B cell (primary cell): ENCODE results near the gene DENND6A. TPM values are rescaled to one million over a fixed set of nuclear protein-coding genes. Genes with fewer than 3 reads are reported as not detected.
"Not testable (repeated sequence)": the region's sequence is repeated elsewhere in the genome, so short reads cannot be mapped to it uniquely, and the experiment has no call there.

Experiments
- ATAC-seq: fragments of 200-7000 bp; cut with Tn5 transposase; one replicate; pipeline ENCODE4 v1.10.0; 2021; ENCODE audit warnings: low read depth, mild to moderate bottlenecking, moderate number of reproducible peaks, moderate library complexity
- CTCF ChIA-PET: fragments of 350-600 bp; sonication (Branson Sonifier 250); formaldehyde crosslinking; loops from one replicate; lab custom pipeline; 2021; ENCODE audit warnings: antibody characterized with exemption, inconsistent platforms; lab: Charles Lee
- POLR2A ChIA-PET: fragments of 350-600 bp; sonication (Branson Sonifier 250); formaldehyde crosslinking; loops from one replicate; lab custom pipeline; 2021; ENCODE audit warnings: antibody characterized with exemption; lab: Charles Lee
- DNase-seq: peaks from one replicate; pipeline ENCODE4 v3.0.0; 2013
- H2AFZ ChIP-seq: 2 replicates; pipeline ENCODE4 v1.6.1; 2012; ENCODE audit warnings: mild to moderate bottlenecking, low read depth, low read length; ENCODE audit not compliant: insufficient read depth, poor library complexity, severe bottlenecking
- H3K27ac ChIP-seq, 2 donors: 1 replicate in 1 of 2; 2 replicates in 1 of 2; pipeline ENCODE4 v1.5.1; 2012 to 2013; ENCODE audit warnings: low read length in 2 of 2, mild to moderate bottlenecking in 2 of 2, moderate library complexity in 1 of 2
- H3K27me3 ChIP-seq, 4 experiments: fragments of 200-600 bp in 1 of 4; sonication (generic) in 1 of 4; replicated peaks in 1 of 4; 1 replicate in 2 of 4; 2 replicates in 2 of 4; pipeline versions ENCODE4 v1.6.1 to v1.7.0; 2013 to 2016; ENCODE audit warnings: low read length in 3 of 4, mild to moderate bottlenecking in 2 of 4, mixed read lengths in 1 of 4, moderate library complexity in 1 of 4; ENCODE audit not compliant: insufficient read depth in 4 of 4, control insufficient read depth in 3 of 4; ENCODE audit errors: control extremely low read depth in 1 of 4
- H3K36me3 ChIP-seq, 2 experiments: replicated peaks in 1 of 2; 1 replicate in 1 of 2; 2 replicates in 1 of 2; pipeline versions ENCODE4 v1.6.1 to v1.7.1; 2013; ENCODE audit warnings: low read length in 1 of 2; ENCODE audit not compliant: insufficient read depth in 2 of 2, control insufficient read depth in 1 of 2; ENCODE audit errors: control extremely low read depth in 1 of 2, extremely low read depth in 1 of 2
- H3K4me1 ChIP-seq, 2 donors: fragments of 200-600 bp in 1 of 2; sonication (generic) in 1 of 2; 1 replicate in 1 of 2; 2 replicates in 1 of 2; pipeline versions ENCODE4 v1.5.1 to v1.6.1; 2013 to 2017; ENCODE audit warnings: low read length in 2 of 2; ENCODE audit not compliant: control insufficient read depth in 2 of 2, insufficient read depth in 2 of 2
- H3K4me2 ChIP-seq: replicated peaks from 2 replicates; pipeline ENCODE3; 2012; ENCODE audit warnings: mild to moderate bottlenecking, low read depth, low read length; ENCODE audit not compliant: poor library complexity, severe bottlenecking
- H3K4me3 ChIP-seq, 5 experiments: fragments of 200-600 bp in 1 of 5; sonication (generic) in 1 of 5; 1 replicate in 3 of 5; 2 replicates in 2 of 5; pipeline versions ENCODE4 v1.5.1 to v1.7.0; 2011 to 2016; ENCODE audit warnings: low read length in 4 of 5, mild to moderate bottlenecking in 4 of 5, low read depth in 2 of 5, control low read depth in 1 of 5, moderate library complexity in 1 of 5; ENCODE audit not compliant: insufficient read depth in 1 of 5; ENCODE audit errors: control extremely low read depth in 1 of 5, extremely low read depth in 1 of 5
- H3K79me2 ChIP-seq: fragments of 200-600 bp; sonication (generic); one replicate; pipeline ENCODE4 v1.6.0; 2016; ENCODE audit warnings: low read length; ENCODE audit not compliant: control insufficient read depth, insufficient read depth
- H3K9ac ChIP-seq: fragments of 200-600 bp; sonication (generic); 2 replicates; pipeline ENCODE4 v1.6.1; 2017; ENCODE audit warnings: mild to moderate bottlenecking, low read length, moderate library complexity
- H3K9me3 ChIP-seq, 3 donors: one replicate each; pipeline versions ENCODE4 v1.6.1 to v1.7.1; 2013; ENCODE audit warnings: low read length in 2 of 3; ENCODE audit not compliant: control insufficient read depth in 2 of 3, insufficient read depth in 1 of 3; ENCODE audit errors: control extremely low read depth in 1 of 3
- H4K20me1 ChIP-seq: 2 replicates; pipeline ENCODE4 v1.6.0; 2012; ENCODE audit warnings: mild to moderate bottlenecking, low read length; ENCODE audit not compliant: insufficient read depth, control insufficient read depth, poor library complexity, severe bottlenecking
- H3K27ac Mint-ChIP-seq: one replicate; pipeline ENCODE4 v1.8.0; 2021; ENCODE audit warnings: mixed read lengths
- H3K27me3 Mint-ChIP-seq: one replicate; pipeline ENCODE4 v1.8.0; 2021; ENCODE audit warnings: mixed read lengths
- H3K4me1 Mint-ChIP-seq: one replicate; pipeline ENCODE4 v1.8.0; 2021; ENCODE audit warnings: mixed read lengths
- H3K4me3 Mint-ChIP-seq: one replicate; pipeline ENCODE4 v1.8.0; 2021; ENCODE audit warnings: mixed read lengths
- H3K9me3 Mint-ChIP-seq: one replicate; pipeline ENCODE4 v1.8.0; 2022; ENCODE audit warnings: mixed read lengths; ENCODE audit not compliant: insufficient read depth
- EZH2 ChIP-seq: IDR thresholded peaks from 2 replicates; pipeline ENCODE4 v1.6.1; 2012; ENCODE audit warnings: borderline replicate concordance, low read depth, mild to moderate bottlenecking, moderate library complexity, low read length; ENCODE audit not compliant: insufficient read depth, poor library complexity, severe bottlenecking
- WGBS: methylation state at CpG from one replicate; pipeline ENCODE4 v1.1.5; 2013; ENCODE audit warnings: missing lambda C conversion rate; ENCODE audit not compliant: insufficient coverage; 5-methylcytosine and 5-hydroxymethylcytosine counted together
- intact Hi-C: fragments of 100-400 bp; cut with micrococcal nuclease; formaldehyde crosslinking; loops from one replicate; pipeline ENCODE4 v1.10.0; 2022
- polyA plus RNA-seq: library from polyadenylated mRNA; depleted of rRNA; stranded (reverse); fragments of >200 nt; gene quantifications from 2 replicates; pipeline ENCODE4 v1.2.3, GENCODE V29; 2012
- total RNA-seq, 2 donors: library from RNA; stranded (reverse); fragments of 120-200 nt in 1 of 2; gene quantifications; 1 replicate in 1 of 2; 2 replicates in 1 of 2; pipeline versions ENCODE4 v1.2.3 to v1.2.4, GENCODE V29; 2013 to 2022
- TF ChIP-seq, protein P1 (sequence below): fragments of 200-600 bp; IDR thresholded peaks from one replicate; pipeline ENCODE4 v1.8.0; 2022; ENCODE audit warnings: antibody characterized with exemption, mild to moderate bottlenecking

The DENND6A gene
- total and polyA plus RNA-seq, 2 donors (not counting 1 experiment from before 2014, with no cell fraction given) = 10.0 to 31.5 TPM

DNA sequence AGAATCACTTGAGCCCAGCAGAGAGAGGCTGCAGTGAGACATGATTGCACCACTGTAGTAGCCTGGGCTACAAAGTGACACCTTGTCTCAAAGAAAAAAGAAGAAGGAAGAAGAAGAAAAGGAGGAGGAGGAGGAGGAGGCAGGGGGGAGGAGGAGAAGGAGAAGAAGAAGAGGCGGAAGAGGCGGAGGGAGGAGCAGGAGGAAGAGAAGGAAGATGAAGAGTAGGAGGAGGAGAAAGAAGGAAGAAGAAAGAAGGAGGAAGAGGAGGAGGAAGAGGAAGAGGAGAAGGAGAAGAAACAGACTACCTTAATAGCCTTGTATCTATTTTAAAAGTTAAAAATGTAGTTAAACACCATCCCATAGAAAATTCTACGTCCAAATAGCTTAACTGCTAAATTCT lies 76.6 kb downstream of the DENND6A start:
- Histone ChIP-seq H3K27ac (no peak overlapping the region), H3K9ac (no peak overlapping the region), H3K27me3 (no peaks in the 10 kb centered on the region), H3K36me3 (no peaks in the 10 kb centered on the region), H3K9me3 (peaks cover 0 to 5% (median 0%) of the 10 kb centered on the region in 3 donors), H4K20me1 (no peaks in the 10 kb centered on the region), H3K79me2 (no peaks in the 10 kb centered on the region), H2AFZ (no peak overlapping the region), H3K4me1 (no peaks in the 10 kb centered on the region), H3K4me2 (no peak overlapping the region), H3K4me3 (no peak overlapping the region)
- ChIA-PET CTCF (no interaction called here), POLR2A (no interaction called here)
- intact Hi-C loops = no loop called here
- Mint-ChIP-seq H3K4me3 (no peak overlapping the region), H3K9me3 (no peaks in the 10 kb centered on the region), H3K27ac (no peak overlapping the region), H3K27me3 (no peaks in the 10 kb centered on the region), H3K4me1 (no peaks in the 10 kb centered on the region)
- WGBS = 50% methylated on average over 2 of the region's 3 CpGs
- TF ChIP-seq, protein P1, sequence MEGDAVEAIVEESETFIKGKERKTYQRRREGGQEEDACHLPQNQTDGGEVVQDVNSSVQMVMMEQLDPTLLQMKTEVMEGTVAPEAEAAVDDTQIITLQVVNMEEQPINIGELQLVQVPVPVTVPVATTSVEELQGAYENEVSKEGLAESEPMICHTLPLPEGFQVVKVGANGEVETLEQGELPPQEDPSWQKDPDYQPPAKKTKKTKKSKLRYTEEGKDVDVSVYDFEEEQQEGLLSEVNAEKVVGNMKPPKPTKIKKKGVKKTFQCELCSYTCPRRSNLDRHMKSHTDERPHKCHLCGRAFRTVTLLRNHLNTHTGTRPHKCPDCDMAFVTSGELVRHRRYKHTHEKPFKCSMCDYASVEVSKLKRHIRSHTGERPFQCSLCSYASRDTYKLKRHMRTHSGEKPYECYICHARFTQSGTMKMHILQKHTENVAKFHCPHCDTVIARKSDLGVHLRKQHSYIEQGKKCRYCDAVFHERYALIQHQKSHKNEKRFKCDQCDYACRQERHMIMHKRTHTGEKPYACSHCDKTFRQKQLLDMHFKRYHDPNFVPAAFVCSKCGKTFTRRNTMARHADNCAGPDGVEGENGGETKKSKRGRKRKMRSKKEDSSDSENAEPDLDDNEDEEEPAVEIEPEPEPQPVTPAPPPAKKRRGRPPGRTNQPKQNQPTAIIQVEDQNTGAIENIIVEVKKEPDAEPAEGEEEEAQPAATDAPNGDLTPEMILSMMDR = no peak
- TF ChIP-seq EZH2 = no peak
- ATAC-seq = no peak
- DNase-seq = no peak

DNA sequence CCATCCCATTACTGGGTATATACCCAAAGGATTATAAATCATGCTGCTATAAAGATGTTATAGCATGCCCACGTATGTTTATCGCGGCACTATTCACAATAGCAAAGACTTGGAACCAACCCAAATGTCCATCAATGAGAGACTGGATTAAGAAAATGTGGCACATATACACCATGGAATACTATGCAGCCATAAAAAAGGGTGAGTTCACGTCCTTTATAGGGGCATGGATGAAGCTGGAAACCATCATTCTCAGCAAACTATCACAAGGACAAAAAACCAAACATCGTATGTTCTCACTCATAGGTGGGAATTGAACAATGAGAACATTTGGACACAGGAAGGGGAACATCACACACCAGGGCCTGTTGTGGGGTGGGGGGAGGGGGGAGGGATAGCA lies 81.0 kb downstream of the DENND6A start:
- H3K4me3 ChIP-seq, H3K27ac Mint-ChIP-seq, DNase-seq, POLR2A ChIA-PET, intact Hi-C loops, H3K9ac ChIP-seq, H3K4me1 Mint-ChIP-seq, H3K27ac ChIP-seq, H4K20me1 ChIP-seq, H3K4me3 Mint-ChIP-seq, H3K4me1 ChIP-seq, ATAC-seq, H2AFZ ChIP-seq, H3K27me3 ChIP-seq, H3K27me3 Mint-ChIP-seq, H3K36me3 ChIP-seq, H3K79me2 ChIP-seq, CTCF ChIA-PET, H3K9me3 Mint-ChIP-seq, H3K9me3 ChIP-seq, H3K4me2 ChIP-seq: not testable (repeated sequence)
- no CpG with 5 or more reads among the region's 5 CpGs for WGBS
